ENCODE measurements around the gene MBNL3.

Gene MBNL3

DNA sequence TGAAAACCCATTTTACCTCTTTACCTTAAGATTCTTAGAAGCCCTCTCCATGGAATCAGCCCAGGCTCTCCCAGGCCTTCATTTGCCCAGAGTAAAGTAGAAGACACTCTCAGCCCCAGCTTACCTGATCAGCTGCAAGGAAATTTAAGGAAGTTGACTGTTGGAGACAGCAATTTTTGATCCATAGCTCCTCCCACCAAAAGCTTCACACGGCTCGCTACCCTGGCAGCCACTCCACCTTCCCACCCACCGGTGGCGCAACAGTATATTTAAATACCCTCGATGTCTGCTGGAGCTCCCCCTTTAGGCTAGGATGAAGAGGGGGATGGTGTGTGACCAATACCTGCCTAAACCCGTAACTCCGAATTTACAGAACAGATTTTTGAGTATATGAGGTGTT, 75.4 kb downstream of the MBNL3 start:
- DNase-seq = no peak

DNA sequence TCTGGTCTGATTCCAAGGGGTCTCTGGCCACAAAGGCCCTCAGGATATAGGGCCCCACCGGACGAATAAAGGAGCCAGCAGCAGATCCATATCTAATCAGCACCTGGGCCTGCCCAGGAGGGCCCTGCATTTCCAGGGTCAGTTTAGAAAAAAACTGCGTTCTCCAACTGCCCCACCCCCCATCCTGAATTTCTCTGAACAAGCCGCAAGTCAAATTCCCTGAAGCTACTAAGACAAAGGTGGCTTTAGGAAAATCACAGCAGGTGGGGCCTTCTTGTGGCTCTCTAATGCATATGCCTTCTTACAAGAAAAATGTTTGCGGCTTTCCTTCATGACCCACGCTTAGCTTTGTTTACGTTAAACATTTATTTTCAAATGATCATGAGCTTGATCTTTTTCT, 76.6 kb downstream of the MBNL3 start:
- no peak for DNase-seq

DNA sequence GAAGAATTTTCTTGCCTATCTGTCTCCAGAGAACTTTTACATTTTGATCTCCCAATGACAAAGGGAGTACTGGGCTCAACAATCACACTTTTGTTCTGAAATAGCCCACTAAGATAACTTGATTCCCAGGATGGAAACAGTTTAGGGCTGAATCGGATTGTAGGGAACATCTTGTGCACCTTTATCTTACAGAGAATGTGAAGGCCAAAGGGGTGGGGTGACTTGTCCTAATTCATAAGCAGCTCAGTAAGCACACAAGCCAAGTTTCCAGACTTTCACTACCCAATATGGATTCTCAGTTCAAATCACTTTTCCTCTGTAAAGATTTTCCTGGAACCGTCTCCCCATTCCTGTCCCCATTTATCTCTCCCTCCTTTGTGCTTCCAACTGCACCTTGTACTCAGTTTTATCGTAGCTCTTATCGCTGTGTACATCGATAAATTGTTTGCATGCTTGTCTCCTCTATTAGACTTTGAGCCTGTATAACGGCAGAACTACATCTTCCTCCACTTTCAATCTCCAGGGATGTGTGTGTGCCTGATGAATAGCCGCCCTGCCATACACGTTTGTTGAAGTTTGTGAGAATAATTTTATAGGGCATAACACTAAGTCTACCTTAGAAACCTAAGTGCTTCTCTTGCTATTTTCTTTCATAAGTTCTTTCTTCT, 77.4 kb downstream of the MBNL3 start:
- DNase-seq = no peak

DNA sequence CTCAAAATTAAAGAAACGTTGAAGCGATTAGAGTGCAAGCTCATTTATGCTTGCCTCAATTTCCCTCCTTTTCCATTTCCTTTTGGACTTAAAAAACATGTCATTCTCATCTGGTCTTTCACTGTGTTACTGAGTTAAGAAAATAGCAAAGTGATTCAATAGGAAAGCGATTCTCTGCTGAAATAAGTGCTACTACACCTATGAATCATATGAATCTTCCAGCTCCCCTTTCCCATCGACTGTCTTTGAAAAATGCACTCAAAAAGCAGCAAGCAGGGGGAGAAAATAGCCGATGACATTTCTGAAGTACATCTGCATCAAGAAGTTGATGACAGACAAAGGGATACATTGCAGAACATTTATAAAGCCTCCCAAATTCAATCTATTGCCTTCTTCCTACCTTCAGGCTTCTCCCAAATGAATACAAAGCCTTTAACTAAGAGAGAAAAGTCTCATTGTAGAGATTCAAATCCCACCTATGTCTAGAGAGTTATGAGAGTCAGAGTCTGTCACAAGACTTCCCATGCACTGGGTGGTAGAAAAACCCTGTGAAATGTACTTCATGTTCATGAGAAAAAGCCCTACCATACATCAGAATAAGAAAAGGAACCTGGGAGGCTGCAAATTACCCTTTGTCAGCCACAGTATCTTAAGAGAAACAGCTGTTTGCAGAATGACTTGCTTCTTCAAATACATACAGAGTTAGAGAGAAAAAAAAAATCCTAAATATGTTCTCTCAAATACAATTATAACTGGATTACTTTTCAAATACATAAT, 78.9 kb downstream of the MBNL3 start:
- no peak for DNase-seq

DNA sequence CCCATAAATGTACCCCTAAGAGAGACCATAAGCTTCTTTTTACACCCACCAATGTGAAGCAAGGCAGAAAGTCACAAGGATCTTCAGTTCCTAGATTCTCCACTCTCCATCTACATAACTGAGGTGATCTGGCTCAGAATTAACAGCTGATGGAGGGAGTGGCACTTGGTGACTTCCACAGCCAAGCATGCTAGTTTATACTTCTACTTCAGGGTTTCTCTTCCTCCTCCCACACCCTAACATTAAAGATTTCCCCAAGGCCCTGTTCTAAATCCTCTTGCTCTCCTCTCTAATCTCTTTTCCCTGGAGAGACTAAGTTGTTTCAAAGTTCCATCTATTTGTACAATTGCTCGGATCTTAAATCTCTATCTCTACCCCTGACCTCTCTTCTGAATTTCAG, 81.1 kb downstream of the MBNL3 start:
- no peak for DNase-seq

DNA sequence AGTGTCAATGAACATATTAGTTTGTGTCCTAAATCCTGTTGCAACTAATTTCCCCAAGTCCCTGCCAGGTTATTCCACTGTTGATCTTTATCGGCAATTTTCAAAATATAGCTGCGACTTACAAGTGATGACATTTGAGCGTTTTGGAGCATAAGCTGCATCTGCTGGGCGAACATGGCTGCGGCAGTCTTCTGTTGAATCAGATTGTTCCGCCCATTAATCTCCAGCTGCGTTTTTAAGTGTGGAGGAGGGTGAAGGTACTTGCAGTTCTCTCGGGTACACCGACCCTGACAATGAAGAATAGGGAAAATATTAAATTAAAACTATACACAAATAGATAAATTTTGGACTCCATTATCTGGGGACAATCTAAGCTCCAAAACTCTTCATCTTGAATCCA, 82.7 kb downstream of the MBNL3 start:
- DNase-seq = no peak

DNA sequence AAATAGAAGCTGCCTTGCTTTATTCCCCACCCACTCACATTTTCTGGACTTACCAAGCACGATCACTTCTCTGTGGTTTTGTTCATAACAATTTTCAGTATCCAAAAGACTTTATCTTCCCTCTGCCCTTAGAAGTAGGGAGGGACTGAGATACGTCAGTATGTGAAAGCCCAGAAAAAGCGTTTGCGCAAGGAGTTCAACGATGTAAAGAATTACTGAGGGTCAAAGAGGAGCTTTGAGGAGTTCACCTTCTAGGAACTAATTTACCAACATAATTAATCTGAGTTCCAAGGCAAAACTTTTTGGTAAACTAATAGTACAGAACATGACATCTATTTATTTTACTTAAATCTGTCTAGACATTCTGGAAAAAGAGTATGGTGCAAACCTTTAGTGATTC, 84.6 kb downstream of the MBNL3 start:
- no peak for DNase-seq

DNA sequence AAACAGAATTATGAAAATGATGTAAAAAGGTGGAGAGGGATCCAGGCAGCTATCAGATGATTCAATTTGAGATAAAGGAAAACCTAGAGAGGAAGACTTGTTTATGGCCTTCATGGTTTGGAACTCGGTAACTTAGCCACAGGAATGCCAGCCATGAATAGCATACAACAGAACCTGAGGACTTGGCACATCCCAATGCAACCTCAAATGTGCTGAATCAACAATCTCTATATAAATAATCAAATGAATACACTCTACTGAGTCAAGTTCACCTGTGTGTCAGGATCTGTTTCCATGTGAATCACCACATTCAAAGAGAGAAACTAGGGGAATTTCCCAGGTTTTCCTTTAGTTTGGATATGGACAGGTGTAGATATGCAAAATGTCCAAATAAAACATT, 86.9 kb downstream of the MBNL3 start:
- DNase-seq = no peak

DNA sequence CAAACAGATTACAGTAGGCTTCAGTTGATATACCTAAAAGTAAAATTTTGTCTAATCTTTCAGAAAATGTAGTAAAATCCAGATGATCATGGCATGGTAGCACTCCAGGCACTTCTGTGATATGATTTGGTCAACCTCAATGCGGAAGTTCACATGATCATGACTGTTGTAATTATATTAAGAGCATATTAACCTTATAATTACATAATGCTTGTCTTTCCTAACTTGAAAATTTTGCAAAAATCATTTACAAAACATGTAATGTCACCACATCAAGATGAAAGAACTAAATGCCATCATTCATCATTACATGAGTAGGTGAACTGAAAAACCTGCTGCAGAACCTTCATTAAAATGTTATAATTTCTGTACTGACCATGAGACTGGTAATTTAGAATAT, 88.1 kb downstream of the MBNL3 start:
- DNase-seq = no peak

DNA sequence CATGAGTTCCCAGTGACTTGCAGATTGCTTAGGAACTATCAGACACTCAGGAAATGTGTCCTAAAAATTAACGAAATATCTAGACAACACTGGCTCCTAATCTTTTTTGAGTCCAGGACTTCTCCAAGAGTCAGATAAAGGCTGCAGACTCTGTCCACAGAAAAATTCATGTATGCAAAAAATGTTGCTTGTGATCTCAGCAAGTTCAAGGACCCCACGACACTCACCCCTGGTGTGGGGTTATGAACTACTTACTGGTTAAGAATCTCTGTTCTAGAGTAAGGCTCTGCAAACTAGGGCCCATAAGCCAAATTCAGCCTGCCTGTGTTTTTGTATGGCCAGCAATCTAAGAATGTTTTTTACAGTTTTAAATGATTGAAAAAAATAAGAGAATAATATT, 93.2 kb downstream of the MBNL3 start:
- no peak for DNase-seq

DNA sequence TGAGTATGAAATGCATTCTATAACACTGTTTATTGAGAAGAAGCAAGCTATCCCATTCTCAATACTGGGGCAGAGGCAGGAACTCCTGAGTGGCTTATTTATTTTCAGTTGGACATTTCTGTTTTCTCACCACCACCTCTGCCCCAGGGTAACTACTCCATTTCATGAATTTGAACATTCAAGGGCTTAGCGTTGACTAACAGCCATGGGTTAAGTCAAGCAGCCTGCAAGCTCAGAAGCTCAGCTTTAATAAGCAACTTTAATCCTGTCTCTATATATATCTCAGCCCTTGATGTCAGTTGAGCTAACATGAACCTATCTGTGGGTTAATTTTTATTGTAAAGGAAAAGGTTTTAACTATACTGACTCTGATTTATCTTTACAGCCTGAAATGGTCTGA, 93.8 kb downstream of the MBNL3 start:
- DNase-seq = no peak

DNA sequence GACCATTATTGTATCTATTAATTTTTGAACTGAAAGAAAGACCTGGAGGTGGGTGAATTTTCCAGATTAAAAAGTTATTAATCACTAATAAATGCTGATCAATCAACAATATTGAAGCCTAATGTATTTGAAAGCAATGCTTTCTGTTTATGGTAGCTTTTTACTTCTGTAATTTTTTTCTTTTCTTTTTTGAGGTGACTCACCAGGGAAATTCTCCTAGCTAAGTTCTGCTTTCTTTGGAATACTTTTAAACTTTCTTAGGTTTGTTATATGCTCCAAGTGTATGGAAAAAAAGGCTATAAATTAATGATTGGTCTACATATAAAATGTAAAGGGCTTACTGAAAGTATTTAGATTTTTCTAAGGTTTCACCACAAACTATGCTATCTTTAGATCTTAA, 94.2 kb downstream of the MBNL3 start:
- no peak for DNase-seq

DNA sequence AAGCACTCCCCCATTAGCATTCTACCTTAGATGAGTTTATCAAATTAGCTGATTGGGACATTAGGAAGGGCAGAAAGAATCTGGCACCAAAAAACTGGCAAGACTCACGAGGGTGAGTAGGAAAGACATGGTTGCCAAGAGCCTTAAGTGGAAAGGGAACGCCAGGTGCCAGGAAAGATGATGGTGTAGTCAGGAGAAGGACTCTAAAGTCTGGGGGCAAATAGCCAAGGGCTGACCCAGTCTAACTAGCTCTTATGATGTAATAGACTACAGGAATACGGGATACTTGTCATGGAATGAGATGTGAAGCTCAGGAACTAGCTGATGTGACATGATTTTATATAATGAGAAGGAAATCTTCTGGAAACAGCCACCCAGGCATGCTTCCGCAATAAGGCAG, 94.8 kb downstream of the MBNL3 start:
- no peak for DNase-seq

DNA sequence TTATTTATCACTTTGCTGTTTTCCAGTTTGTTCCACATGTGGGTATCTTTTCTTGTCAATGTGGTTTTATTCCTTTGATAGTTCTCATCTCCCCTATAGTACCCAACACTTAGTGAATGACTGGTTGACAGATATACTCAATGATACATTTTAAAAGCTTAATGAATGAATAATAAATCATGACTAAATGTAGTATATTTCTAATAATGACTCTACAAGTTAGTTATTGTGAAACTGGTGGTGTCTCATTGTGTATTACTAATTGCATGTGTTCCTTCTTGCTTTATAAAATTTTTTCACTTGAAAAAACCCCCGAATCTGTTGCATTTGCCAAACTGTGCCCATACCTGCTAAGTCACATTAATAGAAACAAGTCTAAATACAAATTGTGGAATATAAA, 95.4 kb downstream of the MBNL3 start:
- no peak for DNase-seq

DNA sequence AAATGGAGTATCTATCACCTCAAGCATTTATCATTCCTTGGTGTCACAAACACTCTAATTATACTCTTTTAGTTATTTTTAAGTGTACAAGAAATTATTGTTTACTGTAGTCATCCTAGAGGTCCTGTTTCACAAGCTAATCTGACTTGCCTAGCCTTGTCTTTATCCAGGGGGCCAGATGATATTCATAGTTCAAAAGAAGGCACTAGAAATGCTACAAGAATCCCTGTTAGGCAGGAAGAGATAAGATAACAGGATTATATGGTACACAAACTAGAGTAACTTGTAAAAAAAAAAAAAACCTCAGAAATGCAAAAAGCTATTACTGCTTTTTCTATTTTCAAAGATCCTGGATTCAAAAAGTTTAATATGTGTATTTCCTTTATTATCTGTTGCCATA, 95.8 kb downstream of the MBNL3 start:
- no peak for DNase-seq

DNA sequence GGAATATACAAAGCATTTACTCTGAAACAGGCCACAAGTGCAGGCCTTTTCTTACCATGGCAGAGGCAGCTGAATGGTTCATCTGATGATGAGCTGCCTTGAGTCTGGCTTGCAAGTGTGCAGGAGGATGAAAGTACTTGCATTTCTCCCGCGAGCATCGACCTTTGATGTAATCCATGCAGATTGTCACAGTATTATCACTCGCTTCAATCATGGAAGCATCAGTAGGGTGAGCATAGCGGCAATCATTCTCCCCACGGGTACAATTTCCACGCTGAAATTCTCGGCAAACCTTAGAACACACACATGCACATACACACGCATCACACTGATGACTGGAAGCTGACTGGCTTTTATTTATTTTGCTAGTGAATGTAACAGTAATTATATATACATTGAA, 98.0 kb downstream of the MBNL3 start:
- no peak for DNase-seq

DNA sequence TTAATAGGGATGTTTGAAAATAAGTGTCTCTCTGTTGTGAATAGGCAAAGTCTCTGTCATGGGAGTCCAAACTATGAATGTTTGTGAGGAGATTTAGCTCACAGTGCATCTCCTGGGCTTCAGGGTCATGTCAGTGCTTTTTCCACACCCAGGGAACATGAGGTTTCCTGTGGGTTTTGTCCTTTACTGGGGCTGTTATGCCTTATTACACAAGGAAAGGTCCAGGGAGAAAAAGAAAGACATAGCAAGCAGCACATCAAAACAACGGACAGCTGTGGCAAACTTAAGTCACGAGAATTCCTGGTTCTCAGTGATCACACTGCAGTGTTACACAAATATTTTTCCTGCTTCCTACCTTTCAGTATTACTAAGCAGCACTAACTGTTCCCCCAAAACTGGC, 99.4 kb downstream of the MBNL3 start:
- no peak for DNase-seq

DNA sequence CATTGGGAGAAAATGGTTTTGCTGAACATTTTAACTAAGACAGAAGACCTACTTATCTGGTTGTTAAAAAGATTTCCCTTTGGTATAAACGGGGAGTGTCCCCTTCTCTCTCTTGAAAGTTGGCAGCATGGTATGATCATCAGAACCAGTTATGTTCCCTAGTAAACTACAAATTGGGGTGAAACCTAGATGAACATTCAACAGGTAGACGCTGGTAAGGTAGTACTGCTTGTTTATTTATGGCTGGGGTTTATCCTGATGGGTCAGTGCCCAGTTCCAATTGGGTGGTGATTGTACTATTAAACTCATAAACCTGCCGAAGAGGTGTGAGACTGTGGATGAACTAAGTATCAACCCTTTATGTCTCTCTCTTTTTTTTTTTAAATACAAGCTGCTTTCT, 100.5 kb downstream of the MBNL3 start:
- DNase-seq = no peak

DNA sequence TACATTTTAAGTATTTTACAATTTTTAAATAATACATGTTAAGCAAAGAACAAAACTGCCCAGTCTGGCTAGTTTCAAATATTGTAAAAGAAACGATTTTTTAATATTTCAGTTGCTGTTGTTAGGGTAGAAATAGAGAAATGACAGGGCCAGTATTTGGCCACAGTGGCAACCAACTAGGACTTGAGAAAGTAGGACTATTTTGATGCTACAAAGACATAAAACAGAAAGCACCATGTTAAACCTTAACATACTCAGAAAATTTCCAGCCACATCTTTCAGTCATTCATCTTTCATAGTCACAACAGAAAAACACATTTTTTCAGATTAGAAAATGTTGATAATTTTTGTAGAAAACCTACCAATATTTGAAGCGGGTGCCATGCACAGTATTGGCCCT, 104.5 kb downstream of the MBNL3 start:
- no peak for DNase-seq

DNA sequence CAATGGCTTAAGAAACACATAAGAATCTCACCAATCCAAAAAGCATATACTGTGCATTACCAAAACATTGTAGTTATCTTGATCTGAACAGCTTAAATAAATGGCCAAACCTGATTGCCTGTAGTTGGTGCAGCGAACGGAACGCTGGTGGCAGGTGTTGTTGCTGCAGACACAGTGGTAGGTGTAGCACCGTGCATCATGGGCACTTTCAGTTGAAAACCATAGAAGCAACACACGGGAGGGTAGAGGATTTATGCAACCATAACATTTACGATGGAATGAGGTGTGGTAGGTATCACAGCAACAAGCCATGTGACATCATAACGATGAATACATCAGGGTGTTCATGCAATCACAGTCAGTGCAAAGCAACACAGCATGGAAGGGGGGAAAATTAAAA, 106.8 kb downstream of the MBNL3 start:
- no peak for DNase-seq

DNA sequence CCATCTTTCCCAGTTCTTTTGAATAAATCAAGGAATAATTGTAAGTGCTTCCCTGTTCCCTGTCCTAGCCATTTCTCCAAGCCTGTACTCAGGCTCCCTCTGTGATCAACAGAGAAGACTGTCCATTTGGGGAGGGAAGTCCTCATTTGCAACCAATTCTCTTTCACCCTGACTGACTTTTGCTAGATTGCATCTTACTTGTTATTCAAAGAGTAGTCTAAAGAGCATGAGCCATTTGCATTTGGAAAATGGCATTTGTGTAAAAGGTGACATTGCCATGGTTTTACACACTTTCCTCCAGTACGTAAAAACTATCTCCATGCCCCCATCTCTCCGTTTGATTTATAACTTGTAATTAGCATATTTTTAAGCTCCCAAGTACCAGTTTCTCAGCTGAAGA, 110.6 kb downstream of the MBNL3 start:
- no peak for DNase-seq

DNA sequence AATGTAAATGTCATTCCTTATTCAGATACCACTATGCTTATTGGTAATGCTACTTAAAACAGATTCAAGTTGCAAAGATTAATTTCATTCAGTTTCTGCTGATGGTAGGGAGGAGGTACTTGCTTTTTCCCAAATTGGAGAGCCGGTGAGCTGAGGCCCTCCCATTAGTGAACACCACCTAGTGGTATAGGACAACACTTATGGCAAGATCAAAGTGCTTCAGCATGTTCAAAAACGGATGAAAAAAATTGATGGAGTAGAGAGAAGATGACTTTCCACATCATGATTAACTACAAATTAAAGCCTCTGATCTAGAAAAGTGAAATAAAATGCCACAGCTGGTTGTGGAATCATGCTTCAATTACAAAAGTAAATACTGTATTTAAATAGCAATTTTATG, 112.9 kb downstream of the MBNL3 start:
- no peak for DNase-seq

DNA sequence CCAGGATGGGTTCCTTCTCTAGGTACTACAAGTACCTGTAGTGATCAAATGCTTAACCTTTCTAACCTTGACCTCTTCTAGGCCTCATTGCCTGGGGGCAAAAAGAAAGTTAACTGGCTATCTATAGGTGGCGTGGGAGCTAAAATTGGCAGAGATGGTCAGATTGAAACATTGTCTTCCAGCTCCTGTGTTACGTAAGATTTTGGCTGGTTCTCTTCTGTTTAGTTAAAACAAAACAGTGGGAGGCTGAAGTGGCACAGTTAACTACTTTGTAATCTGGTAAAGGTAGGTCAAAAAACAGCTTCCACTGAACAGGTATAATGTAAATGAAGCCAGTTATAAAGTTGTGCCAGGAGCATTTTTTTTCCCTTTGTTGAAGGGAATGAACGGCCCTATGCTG, 115.2 kb downstream of the MBNL3 start:
- DNase-seq = no peak

DNA sequence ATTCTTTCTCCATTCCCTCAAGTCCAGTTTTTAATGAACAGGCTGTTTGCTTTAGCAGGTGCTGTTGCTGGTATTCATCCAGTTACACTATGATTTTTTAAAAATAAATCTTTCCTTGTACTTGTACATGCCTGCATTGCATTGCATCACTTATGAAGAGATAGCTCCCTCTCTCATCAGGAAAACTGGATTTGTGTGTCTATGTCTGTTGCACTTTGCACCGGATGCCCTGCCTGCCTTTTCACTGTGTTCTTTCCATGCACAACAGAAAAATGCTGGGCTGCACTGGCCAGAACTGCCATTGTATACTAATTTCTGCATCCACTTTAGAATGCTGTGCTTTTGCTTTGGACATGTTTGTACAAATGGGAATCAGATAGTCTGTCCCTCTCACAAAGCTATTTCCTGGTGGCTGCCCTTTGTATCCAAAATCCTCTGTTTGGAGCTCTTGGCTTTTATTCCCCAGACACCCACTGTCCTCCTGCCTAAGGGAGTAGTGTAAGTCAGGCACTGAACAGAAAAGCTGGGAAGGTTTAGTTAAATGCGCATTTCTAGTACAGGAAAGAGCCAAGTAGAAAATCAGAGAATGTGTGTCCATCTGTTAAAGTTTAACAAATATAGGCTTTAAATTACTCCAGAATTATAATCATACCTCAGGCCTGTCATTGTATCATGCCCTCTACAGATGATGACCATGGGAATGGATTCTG, 119.1 kb downstream of the MBNL3 start:
- no peak for DNase-seq
